ENCODE measurements around the gene CENPVL2.
"Not testable (repeated sequence)": the region's sequence is repeated elsewhere in the genome, so short reads cannot be mapped to it uniquely, and the experiment has no call there.

CENPVL2 gene

GRCh38 chrX:51682720-51683062 is at the start of gene CENPVL2:
CENPVL2 (minus strand) TSS chrX:51682831; CDS start chrX:51682831, 0 bp downstream.
- not testable (repeated sequence) for DNase-seq (ENCODE audit: low spot score)

- no peak for DNase-seq (ENCODE audit: low spot score)
These were observed 45.6 kb upstream of the CENPVL2 start for GRCh38 chrX:51728202-51728601.

- DNase-seq (ENCODE audit: low spot score): not testable (repeated sequence)
These were observed 30.5 kb upstream of the CENPVL2 start for GRCh38 chrX:51712943-51713647.

GRCh38 chrX:51710277-51711164 is 27.9 kb upstream of the CENPVL2 start, which contains the start of gene CENPVL1:
CENPVL1 (plus strand) TSS chrX:51710512; CDS start chrX:51710512, 0 bp downstream.
- not testable (repeated sequence) for DNase-seq (ENCODE audit: low spot score)

- DNase-seq (ENCODE audit: low spot score): no peak
These were observed 14.8 kb upstream of the CENPVL2 start for GRCh38 chrX:51697397-51697796.

GRCh38 chrX:51694254-51694653 is 11.6 kb upstream of the CENPVL2 start:
- no peak for DNase-seq (ENCODE audit: low spot score)

GRCh38 chrX:51681808-51682719 is 567 bp downstream of the CENPVL2 start:
- not testable (repeated sequence) for DNase-seq (ENCODE audit: low spot score)

GRCh38 chrX:51679689-51680433 is 2.8 kb downstream of the CENPVL2 start:
- DNase-seq (ENCODE audit: low spot score): not testable (repeated sequence)

- DNase-seq (ENCODE audit: low spot score): no peak
These were observed 16.6 kb downstream of the CENPVL2 start for GRCh38 chrX:51665981-51666380.

- no peak for DNase-seq (ENCODE audit: low spot score)
These were observed 39.3 kb downstream of the CENPVL2 start for GRCh38 chrX:51643377-51643776.

GRCh38 chrX:51641421-51642021 is 41.1 kb downstream of the CENPVL2 start:
- peak; percentile 14 for DNase-seq (ENCODE audit: low spot score)

GRCh38 chrX:51636511-51636910 is 46.1 kb downstream of the CENPVL2 start:
- not testable (repeated sequence) for DNase-seq (ENCODE audit: low spot score)
